ENCODE results near the gene PPIL1. TPM values are rescaled to one million over a fixed set of nuclear protein-coding genes. Genes with fewer than 3 reads are reported as not detected.

Gene PPIL1
- total RNA-seq, 4 donors from 2014 or later: 13.5 to 28.5 (median 24.0) TPM

DNA sequence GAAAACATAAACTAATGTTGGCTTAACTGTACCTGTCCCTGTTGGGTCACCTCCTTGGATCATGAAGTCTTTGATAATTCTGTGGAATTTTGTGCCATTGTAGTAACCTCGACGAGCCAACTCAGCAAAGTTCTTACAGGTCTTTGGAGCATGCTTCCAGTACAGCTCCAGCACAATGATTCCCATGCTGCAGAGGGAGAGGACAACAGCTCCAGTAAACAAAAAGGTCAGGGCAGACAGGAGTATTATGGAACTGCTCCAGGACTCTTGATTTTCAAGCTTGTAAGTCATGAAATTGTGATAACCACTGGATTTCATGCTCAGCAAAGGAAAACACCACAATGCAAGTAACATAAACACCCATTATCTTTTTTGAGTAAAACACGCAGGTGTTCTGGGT lies 2.9 kb downstream of the PPIL1 start:
- Histone ChIP-seq H3K9me3 (no peaks in the 10 kb centered on the region), H3K27me3 (no peaks in the 10 kb centered on the region), H3K4me1 (peaks cover 3 to 19% (median 4%) of the 10 kb centered on the region in 3 donors), H3K4me3 (no peak overlapping the region), H3K27ac (no peak overlapping the region), H3K36me3 (peaks cover 0 to 29% of the 10 kb centered on the region in 2 donors)
- no peak for ATAC-seq
- 82% methylated on average over 3 of the region's 3 CpGs; no CpG with 5 or more reads in 1 of the 2 donors for WGBS, 2 donors (ENCODE audit: low coverage in 1 of 2)
- TF ChIP-seq EP300 (IDR thresholded peaks at IDR 0.05) (no peak), POLR2A (IDR thresholded peaks at IDR 0.05) (no peak), POLR2AphosphoS5 (IDR thresholded peaks at IDR 0.05) (no peak)
- TF ChIP-seq, protein P1, sequence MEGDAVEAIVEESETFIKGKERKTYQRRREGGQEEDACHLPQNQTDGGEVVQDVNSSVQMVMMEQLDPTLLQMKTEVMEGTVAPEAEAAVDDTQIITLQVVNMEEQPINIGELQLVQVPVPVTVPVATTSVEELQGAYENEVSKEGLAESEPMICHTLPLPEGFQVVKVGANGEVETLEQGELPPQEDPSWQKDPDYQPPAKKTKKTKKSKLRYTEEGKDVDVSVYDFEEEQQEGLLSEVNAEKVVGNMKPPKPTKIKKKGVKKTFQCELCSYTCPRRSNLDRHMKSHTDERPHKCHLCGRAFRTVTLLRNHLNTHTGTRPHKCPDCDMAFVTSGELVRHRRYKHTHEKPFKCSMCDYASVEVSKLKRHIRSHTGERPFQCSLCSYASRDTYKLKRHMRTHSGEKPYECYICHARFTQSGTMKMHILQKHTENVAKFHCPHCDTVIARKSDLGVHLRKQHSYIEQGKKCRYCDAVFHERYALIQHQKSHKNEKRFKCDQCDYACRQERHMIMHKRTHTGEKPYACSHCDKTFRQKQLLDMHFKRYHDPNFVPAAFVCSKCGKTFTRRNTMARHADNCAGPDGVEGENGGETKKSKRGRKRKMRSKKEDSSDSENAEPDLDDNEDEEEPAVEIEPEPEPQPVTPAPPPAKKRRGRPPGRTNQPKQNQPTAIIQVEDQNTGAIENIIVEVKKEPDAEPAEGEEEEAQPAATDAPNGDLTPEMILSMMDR (IDR thresholded peaks at IDR 0.05): no peak

DNA sequence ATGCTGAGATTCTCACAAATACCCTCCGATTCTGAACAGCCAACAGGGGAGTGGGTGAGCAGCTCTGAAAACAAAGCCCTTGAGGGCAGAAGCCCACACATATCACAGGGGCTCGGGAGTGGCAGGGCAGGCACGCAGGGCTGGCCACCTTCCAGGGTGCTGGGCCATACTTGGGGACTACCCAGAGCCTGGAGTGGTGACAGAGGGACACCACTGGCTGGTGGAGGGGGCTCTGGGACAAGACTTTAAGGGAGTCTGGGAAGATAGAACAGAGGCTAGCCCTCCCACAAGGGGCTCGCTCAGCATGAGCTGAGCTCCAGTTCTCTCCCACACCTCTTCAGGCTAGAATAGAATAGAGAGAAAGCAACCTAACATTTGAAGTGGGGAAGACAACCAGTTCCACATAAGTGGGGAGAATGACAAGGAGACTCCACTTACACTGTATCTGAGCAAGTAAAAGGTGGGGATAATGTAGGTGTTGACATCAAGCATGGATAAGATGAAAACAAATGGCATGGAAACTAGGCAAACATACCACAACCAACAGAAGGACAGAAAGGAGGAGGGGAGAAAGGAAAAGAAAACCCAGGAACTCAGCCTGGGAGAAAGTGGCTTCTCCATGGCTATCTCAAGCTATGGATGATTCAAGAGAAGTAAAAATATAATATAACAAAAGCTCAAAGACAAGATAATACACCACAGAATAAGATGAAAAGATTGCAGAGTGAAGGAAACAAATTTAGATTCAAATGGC lies 7.0 kb downstream of the PPIL1 start:
- no peak overlapping the region for H3K27ac ChIP-seq
- H3K4me1 ChIP-seq: no peaks in the 10 kb centered on the region
- 71 to 100% methylated on average over 1 of the region's 4 CpGs for WGBS, 2 donors (ENCODE audit: low coverage in 1 of 2)
- H3K27me3 ChIP-seq: no peaks in the 10 kb centered on the region
- no peak for ATAC-seq
- no peak for TF ChIP-seq POLR2A (IDR thresholded peaks at IDR 0.05)
- TF ChIP-seq EP300 (IDR thresholded peaks at IDR 0.05): no peak
- TF ChIP-seq, protein P1 (IDR thresholded peaks at IDR 0.05): no peak
- no peak for TF ChIP-seq POLR2AphosphoS5 (IDR thresholded peaks at IDR 0.05)
- peaks cover 0 to 41% of the 10 kb centered on the region in 2 donors for H3K36me3 ChIP-seq
- no peaks in the 10 kb centered on the region for H3K9me3 ChIP-seq
- H3K4me3 ChIP-seq: no peak overlapping the region

DNA sequence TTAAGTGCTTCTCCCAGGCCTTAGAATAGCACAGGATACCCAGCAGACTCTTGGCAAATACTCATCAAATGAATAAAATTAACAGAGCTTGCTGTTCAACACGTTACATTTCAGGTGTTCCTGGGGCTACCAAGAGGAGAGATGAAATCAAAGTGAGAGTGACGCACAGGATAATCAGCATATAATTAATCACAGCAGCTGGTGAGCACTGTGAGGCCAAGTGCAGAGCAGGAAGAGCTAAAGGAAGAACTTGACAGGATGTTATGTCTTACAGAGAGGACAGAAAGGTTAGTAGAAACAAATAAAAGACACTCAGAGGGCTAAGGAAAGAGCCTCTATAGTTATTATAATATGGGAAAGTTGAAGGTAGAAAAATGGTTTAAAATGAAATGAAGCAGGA lies 8.8 kb downstream of the PPIL1 start:
- Histone ChIP-seq H3K27ac (no peak overlapping the region), H3K4me3 (no peak overlapping the region), H3K36me3 (peaks cover 0 to 40% of the 10 kb centered on the region in 2 donors), H3K27me3 (no peaks in the 10 kb centered on the region), H3K4me1 (no peaks in the 10 kb centered on the region), H3K9me3 (no peaks in the 10 kb centered on the region)
- ATAC-seq: no peak
- WGBS, 2 donors (ENCODE audit: low coverage in 1 of 2): 81% methylated on average over 2 of the region's 2 CpGs; no CpG with 5 or more reads in 1 of the 2 donors
- TF ChIP-seq, protein P1 (IDR thresholded peaks at IDR 0.05): no peak
- TF ChIP-seq POLR2AphosphoS5 (IDR thresholded peaks at IDR 0.05) (no peak), POLR2A (IDR thresholded peaks at IDR 0.05) (no peak), EP300 (IDR thresholded peaks at IDR 0.05) (no peak)

DNA sequence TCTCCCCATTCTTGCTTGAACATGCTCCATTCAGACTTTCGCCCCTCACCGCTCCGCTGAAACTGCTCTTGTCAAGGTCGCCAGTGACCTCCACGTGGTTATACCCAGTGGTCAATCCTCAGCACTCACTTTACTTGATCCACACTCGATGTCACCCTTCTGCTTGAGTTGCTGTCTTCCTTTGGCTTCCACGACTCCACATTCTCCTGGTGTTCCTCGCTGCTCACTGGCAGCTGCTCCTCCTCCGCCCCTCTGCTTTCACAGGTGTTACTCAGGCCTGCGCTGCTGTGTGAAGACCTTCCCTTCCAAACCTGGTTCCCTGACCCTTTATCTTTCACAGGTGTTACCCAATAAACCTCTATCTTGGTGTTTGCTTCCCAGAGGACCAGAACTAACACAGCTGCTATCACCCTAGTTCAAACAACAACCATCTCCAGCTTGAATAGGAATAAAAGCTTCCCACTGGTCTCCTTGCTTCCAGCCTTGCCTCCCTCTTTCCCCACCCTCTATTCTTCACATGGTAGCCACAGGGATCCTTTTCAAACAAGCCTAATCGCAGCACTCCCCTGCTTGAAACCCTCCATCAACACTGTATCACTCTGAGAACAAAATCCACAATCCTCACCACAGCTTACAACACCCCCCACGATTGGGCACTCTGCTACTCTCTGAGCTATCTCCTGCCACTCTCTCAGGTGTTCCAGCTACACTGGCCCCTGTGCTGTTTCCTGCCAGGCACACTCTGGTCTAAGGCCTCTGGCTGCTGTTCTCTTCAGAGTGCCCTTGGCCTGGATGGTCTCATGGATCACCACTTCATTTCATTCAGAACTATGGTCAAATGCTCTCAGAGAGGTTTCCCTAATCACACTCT lies 10.7 kb downstream of the PPIL1 start:
- Histone ChIP-seq H3K9me3 (no peaks in the 10 kb centered on the region), H3K4me1 (peaks cover 0 to 3% (median 2%) of the 10 kb centered on the region in 3 donors), H3K4me3 (no peak overlapping the region), H3K27me3 (no peaks in the 10 kb centered on the region), H3K36me3 (peaks cover 0 to 26% of the 10 kb centered on the region in 2 donors), H3K27ac (no peak overlapping the region)
- TF ChIP-seq EP300 (IDR thresholded peaks at IDR 0.05) (no peak), POLR2AphosphoS5 (IDR thresholded peaks at IDR 0.05) (no peak), POLR2A (IDR thresholded peaks at IDR 0.05) (no peak)
- TF ChIP-seq, protein P1 (IDR thresholded peaks at IDR 0.05): no peak
- no peak for ATAC-seq
- 91 to 96% methylated on average over 9 to 12 of the region's 12 CpGs for WGBS, 2 donors (ENCODE audit: low coverage in 1 of 2)
